ENCODE results near the gene NCOA7. TPM values are rescaled to one million over a fixed set of nuclear protein-coding genes. Genes with fewer than 3 reads are reported as not detected.

NCOA7 gene
- total and polyA plus RNA-seq, 8 donors = 7.4 to 66.7 (median 14.1) TPM

DNA sequence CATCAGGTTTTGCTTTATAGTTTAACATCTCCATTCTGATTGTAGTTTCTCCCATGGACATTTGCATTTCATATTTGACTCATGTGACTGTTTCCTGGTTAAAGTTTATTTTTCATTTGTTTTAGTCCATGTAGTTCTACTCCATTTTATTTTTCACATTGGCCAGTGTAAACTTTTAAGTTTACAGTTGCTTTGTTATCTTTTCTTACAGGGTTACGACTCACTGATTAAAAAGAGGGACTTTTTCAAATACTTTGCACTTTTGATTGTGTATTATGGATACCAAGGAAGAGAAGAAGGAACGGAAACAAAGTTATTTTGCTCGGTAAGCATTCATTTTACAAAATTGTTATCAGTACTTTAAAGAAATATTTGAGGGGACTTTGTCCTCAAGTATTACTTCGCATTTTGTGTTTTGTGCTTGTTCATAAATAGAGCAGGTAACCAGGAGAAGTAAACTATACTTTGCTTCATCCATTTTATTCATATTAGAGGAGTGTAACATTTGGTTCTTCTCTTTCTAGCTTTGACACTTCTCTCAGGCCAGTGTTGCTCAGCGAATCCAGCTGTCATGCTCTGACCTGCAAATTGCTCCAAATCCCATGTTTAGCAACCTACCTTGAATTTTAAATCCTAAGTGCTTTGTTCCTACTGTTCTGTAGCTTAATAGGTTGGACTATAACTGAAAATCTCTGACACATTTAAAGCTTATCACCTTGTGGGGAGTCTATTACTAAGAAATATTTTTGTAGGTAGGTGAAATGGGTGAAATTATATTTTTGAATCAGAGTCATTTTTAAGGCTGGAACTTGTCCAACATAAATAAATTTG lies 24.5 kb downstream of the NCOA7 start:
- peaks cover 33 to 64% (median 48%) of the 10 kb centered on the region in 3 donors for H3K4me1 ChIP-seq
- ATAC-seq (peak; percentile 10 to 41 (median 27)), FAIRE-seq (peak; percentile 9)

DNA sequence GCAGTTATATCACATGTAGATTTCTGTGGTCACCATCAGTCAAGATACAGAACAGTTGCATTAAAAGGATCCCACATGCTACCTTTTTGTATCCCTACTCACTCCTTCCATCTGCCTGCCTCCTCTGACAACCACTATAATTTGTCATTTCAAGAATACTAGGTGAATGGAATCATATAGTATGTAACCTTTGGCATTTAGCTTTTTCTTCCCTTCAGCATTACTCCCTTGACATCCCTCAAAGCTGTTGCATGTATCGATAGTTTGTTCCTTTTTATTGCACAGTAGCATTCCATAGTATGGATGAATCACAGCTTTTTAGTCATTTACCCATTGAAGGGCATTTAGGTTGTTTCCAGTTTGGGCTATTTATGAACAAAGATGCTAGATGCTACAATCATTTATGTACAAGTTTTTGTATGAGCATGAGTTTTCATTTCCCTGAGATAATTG lies 26.1 kb downstream of the NCOA7 start:
- ATAC-seq (no peak), DNase-seq (no peak), FAIRE-seq (no peak)
- Histone ChIP-seq H3K9me3 (no peaks in the 10 kb centered on the region), H3K36me3 (no peaks in the 10 kb centered on the region), H3K4me3 (no peak overlapping the region), H3K27me3 (no peaks in the 10 kb centered on the region), H3K4me1 (peaks cover 37 to 72% (median 53%) of the 10 kb centered on the region in 3 donors), H3K27ac (no peak overlapping the region)
- WGBS, 2 donors = 90 to 91% methylated on average over 1 of the region's 1 CpG
- intact Hi-C loops (cut with DNase I) = no loop called here
- TF ChIP-seq, protein P1, sequence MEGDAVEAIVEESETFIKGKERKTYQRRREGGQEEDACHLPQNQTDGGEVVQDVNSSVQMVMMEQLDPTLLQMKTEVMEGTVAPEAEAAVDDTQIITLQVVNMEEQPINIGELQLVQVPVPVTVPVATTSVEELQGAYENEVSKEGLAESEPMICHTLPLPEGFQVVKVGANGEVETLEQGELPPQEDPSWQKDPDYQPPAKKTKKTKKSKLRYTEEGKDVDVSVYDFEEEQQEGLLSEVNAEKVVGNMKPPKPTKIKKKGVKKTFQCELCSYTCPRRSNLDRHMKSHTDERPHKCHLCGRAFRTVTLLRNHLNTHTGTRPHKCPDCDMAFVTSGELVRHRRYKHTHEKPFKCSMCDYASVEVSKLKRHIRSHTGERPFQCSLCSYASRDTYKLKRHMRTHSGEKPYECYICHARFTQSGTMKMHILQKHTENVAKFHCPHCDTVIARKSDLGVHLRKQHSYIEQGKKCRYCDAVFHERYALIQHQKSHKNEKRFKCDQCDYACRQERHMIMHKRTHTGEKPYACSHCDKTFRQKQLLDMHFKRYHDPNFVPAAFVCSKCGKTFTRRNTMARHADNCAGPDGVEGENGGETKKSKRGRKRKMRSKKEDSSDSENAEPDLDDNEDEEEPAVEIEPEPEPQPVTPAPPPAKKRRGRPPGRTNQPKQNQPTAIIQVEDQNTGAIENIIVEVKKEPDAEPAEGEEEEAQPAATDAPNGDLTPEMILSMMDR (IDR thresholded peaks at IDR 0.05) = no peak

More for the DNA sequence above, 24.5 kb downstream of the NCOA7 start:
- Histone ChIP-seq H3K27ac (peak overlapping the region; percentile 30 to 74 (median 57)), H3K27me3 (no peaks in the 10 kb centered on the region), H3K4me3 (peak overlapping the region in 2 of 4 donors; percentile 2 to 13), H3K36me3 (no peaks in the 10 kb centered on the region), H3K9me3 (no peaks in the 10 kb centered on the region)
- intact Hi-C loops (cut with DNase I) = no loop called here
- no peak for DNase-seq
- TF ChIP-seq, protein P1 (IDR thresholded peaks at IDR 0.05) = no peak
- WGBS, 2 donors = 13 to 18% methylated on average over 5 of the region's 5 CpGs

DNA sequence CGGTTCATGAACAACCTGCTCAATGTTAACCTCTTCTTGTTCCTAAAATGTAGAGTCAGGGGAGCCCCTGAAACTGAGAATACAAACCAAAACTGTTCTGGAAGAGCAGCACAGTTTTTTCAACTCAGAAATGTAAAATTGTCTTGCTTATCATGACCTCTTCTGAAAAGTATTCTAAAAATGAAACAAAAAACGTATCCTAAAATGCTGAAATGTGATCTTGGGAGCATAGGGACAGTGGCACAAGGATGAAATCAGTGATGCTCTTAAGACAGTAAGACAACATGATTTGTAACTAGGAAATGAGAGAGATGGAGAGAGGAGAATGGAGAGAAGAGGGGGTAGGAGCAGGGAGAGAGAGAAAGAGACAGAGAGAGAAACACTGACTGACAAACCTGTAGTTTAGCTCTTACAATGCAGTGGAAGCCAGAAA lies 27.5 kb downstream of the NCOA7 start:
- WGBS, 2 donors = 26 to 38% methylated on average over 2 of the region's 2 CpGs
- FAIRE-seq = no peak
- TF ChIP-seq, protein P1 (IDR thresholded peaks at IDR 0.05) = no peak
- Histone ChIP-seq H3K36me3 (no peaks in the 10 kb centered on the region), H3K4me3 (no peak overlapping the region), H3K4me1 (peaks cover 44 to 77% (median 65%) of the 10 kb centered on the region in 3 donors), H3K27me3 (no peaks in the 10 kb centered on the region), H3K27ac (peak overlapping the region in 3 of 4 donors; percentile 19 to 74 (median 50)), H3K9me3 (no peaks in the 10 kb centered on the region)
- DNase-seq = no peak
- no peak for ATAC-seq
- intact Hi-C loops (cut with DNase I) = no loop called here

DNA sequence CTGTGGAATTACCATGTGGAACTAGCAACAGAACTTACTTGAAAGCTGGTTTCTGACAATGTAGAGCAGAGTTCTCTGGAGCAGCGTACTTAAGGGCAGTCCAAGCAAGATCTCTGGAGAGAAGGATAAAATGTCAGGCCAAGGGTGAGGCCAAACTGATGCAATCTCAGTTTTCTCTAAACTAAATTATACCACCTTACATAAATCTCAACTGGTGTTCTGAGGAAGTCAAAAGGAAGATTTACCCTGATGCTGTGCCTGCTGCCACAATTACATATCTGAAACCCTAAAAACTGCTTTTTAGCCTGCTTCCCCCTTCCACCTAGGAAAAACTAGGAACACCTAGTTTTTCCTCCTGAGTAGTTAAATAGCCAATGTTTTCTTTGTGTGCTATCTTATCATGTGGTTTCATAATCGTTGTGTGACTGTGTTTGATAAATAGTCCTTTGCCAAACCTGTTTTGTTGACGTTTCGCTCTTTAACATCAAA lies 28.1 kb downstream of the NCOA7 start:
- H3K27me3 ChIP-seq = no peaks in the 10 kb centered on the region
- peak overlapping the region in 3 of 4 donors; percentile 30 to 74 (median 50) for H3K27ac ChIP-seq
- TF ChIP-seq, protein P1 (IDR thresholded peaks at IDR 0.05) = no peak
- 13 to 15% methylated on average over 4 of the region's 4 CpGs for WGBS, 2 donors
- ATAC-seq = peak; percentile 47 to 70 (median 63)
- no peaks in the 10 kb centered on the region for H3K9me3 ChIP-seq
- H3K36me3 ChIP-seq = no peaks in the 10 kb centered on the region
- no peak for FAIRE-seq
- intact Hi-C loops (cut with DNase I) = no loop called here
- no peak for DNase-seq
- peaks cover 48 to 83% (median 71%) of the 10 kb centered on the region in 3 donors for H3K4me1 ChIP-seq
- H3K4me3 ChIP-seq = no peak overlapping the region

Measured in pancreas (tissue), 10 donors.